T-helper 2 cell (primary cell): Measurements from ENCODE around the gene UBAC1.
"Not testable (repeated sequence)": the region's sequence is repeated elsewhere in the genome, so short reads cannot be mapped to it uniquely, and the experiment has no call there.

ENCODE experiments used
- DNase-seq, 5 experiments: peaks; one replicate each; pipeline versions ENCODE4 v3.0.0 to v3.0.0-alpha.2; 2012 to 2022

Gene UBAC1

DNA sequence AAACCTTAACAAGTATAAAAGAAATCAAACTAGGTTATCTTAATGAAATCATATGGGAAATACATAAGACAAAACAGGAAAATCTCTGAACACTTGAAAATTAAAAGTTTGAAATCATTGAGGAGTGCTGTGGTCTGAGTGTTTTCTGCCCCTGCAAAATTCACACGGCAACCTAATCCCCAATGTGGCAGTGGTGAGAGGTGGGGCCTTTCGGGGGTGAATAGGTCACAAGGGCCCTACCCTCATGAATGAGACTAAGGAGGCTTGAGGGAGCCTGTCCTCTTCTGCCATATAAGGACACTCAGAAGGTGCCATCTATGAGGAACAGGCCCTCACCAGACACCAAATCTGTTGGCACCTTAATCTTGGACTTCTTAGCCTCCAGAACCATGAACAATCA, 64.5 kb downstream of the UBAC1 start:
- no peak for DNase-seq

DNA sequence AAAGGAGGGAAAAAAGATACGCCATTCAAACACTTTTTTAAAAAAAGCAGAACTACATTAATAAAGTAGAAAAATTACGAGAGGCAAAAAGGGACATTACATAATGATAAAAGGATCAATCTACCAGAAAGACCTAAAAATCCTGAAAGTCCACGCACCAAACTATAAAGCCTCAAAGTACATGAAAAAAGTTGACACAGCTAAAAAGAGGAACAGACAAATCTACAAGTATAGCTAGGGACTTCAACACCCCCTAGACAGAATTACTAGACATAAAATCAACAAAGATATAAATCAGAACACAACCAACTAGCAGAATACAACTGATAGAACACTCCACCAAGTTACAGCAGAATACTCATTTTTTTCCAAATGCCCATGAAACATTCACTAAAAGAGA, 65.0 kb downstream of the UBAC1 start:
- no peak for DNase-seq

DNA sequence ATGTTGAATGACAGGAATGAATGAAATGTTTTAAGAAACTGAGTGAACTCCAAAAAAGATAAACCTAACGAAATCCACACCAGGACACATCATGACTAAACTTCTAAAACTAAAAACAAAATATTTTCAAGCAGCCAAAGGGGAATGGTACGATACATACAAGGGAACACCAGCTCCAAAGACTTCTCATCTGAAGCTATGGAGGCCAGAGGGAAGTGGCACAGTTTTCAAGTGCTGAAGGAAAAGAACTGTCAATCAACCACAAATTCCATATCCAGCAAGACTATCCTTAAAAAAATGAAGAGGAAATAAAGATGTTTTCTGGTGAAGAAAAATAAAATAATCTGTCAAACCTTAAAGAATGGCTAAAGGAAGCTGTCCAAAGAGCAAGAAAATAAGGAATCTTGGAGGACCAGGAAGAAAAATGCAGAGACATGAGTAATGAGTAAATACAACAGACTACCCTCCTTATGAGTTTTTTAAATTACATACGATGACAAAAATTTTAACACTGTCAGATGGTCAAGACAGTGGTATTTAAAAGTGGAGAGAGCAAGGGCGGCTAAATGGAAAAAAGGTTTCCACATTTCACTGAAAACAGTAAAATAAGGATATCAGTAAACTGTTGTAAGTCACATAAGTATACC, 65.8 kb downstream of the UBAC1 start:
- DNase-seq, result no peak

- no peak for DNase-seq
Measured at GRCh38 chr9:135893104-135893503, 68.1 kb downstream of the UBAC1 start.

DNA sequence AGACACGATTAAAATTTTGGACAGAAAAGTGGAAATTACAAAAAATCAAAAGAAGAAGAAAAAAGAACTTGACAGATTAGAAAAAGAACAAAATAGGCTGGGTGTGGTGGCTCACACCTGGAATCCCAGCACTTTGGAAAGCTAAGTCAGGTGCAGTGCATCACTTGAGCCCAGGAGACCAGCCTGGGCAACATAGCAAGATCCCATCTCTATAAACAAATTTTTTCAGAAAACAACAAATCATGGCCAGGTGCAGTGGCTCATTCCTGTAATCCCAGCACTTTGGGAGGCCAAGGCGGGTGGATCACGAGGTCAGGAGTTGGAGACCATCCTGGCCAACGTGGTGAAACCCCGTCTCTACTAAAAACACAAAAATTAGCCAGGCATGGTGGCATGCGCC, 68.8 kb downstream of the UBAC1 start:
- DNase-seq, result not testable (repeated sequence)

GRCh38 chr9:135891027-135891631, 70.0 kb downstream of the UBAC1 start:
- DNase-seq, result no peak

- DNase-seq, result no peak
Measured at GRCh38 chr9:135890190-135891026, 70.8 kb downstream of the UBAC1 start.

- no peak for DNase-seq
Measured at GRCh38 chr9:135889564-135890189, 71.5 kb downstream of the UBAC1 start.

DNA sequence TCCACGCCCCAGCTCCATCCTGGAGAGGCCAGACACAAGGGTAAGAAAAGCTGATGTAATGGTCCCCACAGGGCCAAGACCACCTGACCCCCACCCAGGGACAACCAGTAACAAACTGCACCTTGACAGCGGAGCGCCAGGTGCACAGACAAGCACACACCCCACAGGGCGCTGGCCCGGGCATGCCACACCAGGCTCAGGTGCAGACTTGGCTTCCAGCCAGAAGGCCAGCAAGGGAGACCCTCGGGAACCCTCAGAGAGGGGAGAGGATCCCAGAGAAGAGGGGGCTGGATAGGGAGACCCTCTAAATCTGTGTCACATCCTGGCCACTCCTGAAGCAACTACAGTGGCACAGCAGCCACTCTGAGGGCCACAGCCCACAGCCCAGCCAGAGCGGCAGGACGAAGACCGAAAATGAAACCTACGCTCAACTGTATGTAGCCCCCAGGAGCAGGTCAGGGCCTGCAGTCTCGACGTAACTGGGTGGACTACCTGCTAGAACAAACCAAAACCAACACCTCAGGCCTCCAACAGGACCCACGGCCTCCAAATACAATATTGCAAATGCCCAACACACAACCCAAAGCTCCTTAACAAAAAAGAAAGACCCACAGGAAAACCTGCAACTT, 72.3 kb downstream of the UBAC1 start:
- no peak for DNase-seq

DNA sequence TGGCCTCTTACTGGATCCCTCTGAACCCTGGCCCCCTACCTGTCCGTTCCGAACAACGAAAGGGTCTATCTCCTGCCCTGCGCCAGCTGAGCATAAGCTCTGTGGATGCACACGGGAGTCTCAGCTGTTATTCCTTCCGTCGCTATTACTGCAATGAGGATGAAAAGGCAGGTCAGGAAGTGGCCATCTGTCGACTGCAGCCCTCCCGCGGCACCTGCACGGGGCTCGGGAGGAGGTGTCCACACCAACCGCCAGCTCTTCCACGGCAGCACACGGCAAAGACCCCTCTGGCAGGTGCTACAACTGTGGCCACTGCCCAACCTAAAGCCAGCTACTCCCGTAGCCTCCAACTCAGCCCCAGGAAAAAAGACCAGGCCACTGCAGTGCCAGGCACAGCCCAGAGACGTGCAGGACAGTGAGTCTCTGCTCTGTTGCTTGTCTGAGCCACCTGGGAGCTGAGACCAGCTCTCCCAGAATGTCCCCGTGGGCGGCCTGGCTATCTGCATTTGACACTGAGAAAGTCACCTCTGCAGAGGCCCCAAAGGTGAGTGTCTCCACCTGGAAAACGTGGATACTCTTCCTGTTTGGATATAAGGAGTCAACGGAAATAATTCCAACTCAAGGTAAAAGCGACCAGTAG, 72.9 kb downstream of the UBAC1 start:
- DNase-seq, result no peak

- peak in 3 of 5 experiments; percentile 28 to 70 (median 58) for DNase-seq
Measured at GRCh38 chr9:135887585-135888050, 73.6 kb downstream of the UBAC1 start.

DNA sequence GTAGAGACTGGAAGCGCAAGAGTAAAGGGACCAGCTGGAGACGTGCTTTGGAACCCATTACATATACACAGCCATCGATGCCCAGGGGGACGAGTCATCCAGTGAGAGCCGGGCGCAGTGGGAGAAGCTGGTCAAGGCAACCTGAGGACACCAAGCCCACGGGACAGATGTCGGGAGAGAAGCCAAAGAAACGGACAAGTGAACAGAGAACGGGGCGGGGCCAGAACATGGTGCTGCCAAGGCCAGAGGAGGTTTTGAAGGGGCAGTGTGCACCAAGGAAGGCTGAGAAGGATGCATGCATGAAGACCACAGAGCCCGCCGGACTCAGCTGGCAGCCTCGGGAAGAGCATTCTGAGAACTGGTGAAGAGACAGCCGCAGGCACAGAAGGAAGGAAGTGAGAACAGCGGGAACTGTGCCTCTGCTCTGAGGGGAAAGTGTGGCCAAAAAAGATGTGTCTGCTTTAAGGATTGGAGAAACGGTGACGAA, 74.1 kb downstream of the UBAC1 start:
- DNase-seq, result no peak

GRCh38 chr9:135886147-135886981, 74.8 kb downstream of the UBAC1 start:
- DNase-seq, result no peak

- DNase-seq, result no peak
Measured at GRCh38 chr9:135885100-135885853, 75.9 kb downstream of the UBAC1 start.

GRCh38 chr9:135884328-135885035, 76.7 kb downstream of the UBAC1 start:
- no peak for DNase-seq

GRCh38 chr9:135883410-135884089, 77.6 kb downstream of the UBAC1 start:
- DNase-seq, result peak in 1 of 5 experiments; percentile 18
